IPS-15b (cell line): ENCODE data around the gene COL5A1.

Experiments
- H3K27me3 ChIP-seq: one replicate; pipeline ENCODE4 v1.6.1; 2013; ENCODE audit warnings: low read length; ENCODE audit not compliant: control insufficient read depth, insufficient read depth
- H3K36me3 ChIP-seq: one replicate; pipeline ENCODE4 v1.6.1; 2013; ENCODE audit warnings: low read length; ENCODE audit not compliant: control insufficient read depth, insufficient read depth
- H3K4me1 ChIP-seq: one replicate; pipeline ENCODE4 v1.6.1; 2013; ENCODE audit warnings: mild to moderate bottlenecking, low read length; ENCODE audit not compliant: control insufficient read depth, insufficient read depth
- H3K4me3 ChIP-seq: one replicate; pipeline ENCODE4 v1.5.1; 2013; ENCODE audit warnings: low read depth, low read length
- H3K9ac ChIP-seq: one replicate; pipeline ENCODE4 v1.6.1; 2013; ENCODE audit warnings: low read depth, mild to moderate bottlenecking, low read length
- H3K9me3 ChIP-seq: one replicate; pipeline ENCODE4 v1.6.1; 2013; ENCODE audit warnings: mild to moderate bottlenecking, low read length; ENCODE audit not compliant: control insufficient read depth, insufficient read depth

Gene COL5A1

DNA sequence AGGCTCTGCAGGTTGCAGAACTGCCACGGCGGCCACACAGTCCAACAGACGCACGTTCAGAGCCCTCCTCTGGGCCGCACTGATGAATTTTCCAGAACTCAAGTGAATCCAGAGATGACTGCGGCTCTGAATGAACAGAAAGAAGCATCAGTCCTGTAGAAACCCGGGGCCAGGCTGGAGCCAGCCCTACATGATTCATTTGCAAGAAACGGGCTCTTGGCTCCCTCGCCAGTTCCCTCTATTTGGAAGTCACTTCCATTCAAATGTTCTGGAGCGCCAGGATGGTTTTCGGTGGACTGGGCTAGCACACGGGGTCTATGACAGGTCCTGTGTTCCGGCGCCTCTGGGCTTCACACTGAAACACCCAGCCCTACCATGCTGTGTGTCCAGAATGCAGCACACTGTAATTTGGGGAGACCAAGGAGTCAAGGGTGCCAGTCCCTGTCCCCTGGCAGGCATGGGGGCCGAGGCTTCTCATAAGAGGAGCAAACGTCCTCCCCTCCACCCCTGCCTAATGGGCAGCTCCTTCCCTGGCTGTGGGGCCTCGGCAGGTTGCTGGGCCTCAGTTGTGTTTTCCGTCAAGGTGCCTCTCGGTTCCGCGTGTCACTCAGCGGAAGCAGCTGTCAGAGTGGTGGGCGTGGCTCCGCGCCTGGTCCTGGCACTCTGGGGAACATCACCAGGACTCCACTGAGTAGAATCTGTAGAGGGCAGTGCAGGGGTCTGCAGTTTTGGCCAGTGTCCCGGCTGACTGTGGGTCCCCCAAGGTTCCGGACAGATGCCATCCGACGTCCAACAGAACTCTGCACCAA is 18.1 kb upstream of the COL5A1 start:
- no peaks in the 10 kb centered on the region for H3K27me3 ChIP-seq
- no peaks in the 10 kb centered on the region for H3K9me3 ChIP-seq
- H3K9ac ChIP-seq: no peak overlapping the region
- no peaks in the 10 kb centered on the region for H3K36me3 ChIP-seq
- H3K4me1 ChIP-seq: no peaks in the 10 kb centered on the region
- no peak overlapping the region for H3K4me3 ChIP-seq

DNA sequence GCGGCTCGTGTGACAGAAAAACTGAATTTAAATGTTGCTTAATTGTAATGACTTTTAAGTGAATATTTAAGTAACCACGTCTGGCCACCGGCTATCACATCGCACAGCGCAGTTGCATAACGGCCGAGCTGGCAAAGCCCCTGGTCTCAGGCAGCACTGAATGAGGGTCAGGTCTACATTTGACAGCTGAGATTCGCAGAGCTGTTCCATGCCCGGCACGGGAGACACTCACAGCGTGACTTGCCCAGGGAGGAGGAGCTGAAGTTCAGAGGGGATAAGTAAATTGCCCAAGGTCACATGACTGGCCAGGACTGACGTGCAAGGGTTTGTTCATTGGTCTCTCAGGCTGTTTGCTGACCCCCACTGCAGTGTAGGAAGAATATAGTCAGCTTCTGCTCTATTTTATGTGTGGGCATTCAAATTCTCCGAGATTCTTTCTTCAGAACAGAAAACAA is 17.4 kb upstream of the COL5A1 start:
- no peaks in the 10 kb centered on the region for H3K27me3 ChIP-seq
- no peak overlapping the region for H3K4me3 ChIP-seq
- H3K36me3 ChIP-seq: no peaks in the 10 kb centered on the region
- H3K9me3 ChIP-seq: no peaks in the 10 kb centered on the region
- no peaks in the 10 kb centered on the region for H3K4me1 ChIP-seq
- H3K9ac ChIP-seq: no peak overlapping the region

DNA sequence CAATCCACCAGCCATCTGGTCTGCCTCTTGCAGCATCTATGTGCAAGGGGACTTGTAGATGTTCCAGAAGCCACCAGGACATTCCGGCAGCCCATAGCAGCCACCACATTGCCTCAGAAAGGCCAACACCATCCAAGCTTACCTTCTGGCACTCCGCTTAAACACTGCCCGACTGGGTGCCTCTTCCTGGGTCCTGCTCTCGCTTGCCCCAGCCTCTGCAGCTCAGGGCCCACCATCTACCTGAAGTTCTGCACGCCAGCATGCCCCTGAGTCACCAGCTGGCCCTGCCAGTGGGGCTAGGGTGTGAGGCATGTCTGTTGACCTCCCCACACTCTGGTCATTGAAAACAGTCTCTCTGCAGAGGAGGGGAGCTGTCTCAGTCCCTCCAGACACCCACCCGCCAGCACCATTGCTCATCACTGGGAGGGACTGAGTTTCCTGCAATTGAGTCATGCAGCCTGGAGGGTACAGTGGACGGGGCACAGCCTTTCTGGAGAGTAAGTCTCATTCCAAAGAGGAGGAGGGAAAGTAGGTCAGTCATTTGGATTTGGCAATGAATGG is 16.9 kb upstream of the COL5A1 start:
- Histone ChIP-seq H3K4me1 (no peaks in the 10 kb centered on the region), H3K9me3 (no peaks in the 10 kb centered on the region), H3K36me3 (no peaks in the 10 kb centered on the region), H3K9ac (no peak overlapping the region), H3K27me3 (no peaks in the 10 kb centered on the region), H3K4me3 (no peak overlapping the region)

DNA sequence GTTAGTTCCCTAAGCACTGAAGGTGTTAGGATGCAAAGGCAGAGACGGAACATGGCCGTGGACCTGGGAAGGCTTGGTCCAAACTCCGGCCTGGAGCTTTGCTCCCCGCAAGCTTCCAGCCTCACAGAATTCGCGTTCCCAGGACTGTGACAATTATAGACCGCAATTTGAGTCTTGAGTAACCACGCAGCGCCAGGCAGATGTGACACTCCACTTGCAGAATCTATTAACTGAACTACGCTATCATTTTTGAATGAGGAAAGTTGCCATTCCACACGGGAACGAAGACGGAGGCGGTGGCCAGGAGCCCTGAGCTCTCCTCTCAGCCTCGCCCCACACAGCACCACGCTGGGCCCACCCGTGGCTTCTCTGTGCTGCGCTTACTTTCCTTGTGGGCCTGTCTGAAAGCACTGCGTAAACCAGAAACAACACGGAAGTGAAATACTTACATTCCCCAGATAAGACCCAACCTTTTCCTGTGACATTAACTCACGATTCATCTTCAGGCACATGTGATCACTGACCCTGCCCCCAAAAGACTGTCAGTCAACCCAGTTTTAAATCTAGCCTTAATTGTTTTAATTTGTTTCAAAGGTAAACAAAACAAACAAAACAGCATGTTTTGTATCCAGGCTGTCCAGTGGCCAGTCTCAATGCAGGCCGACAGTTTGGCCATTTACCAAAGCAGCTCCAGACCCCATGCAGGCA is 16.1 kb upstream of the COL5A1 start:
- H3K9me3 ChIP-seq: no peaks in the 10 kb centered on the region
- no peaks in the 10 kb centered on the region for H3K4me1 ChIP-seq
- H3K27me3 ChIP-seq: no peaks in the 10 kb centered on the region
- no peak overlapping the region for H3K9ac ChIP-seq
- no peaks in the 10 kb centered on the region for H3K36me3 ChIP-seq
- H3K4me3 ChIP-seq: no peak overlapping the region

DNA sequence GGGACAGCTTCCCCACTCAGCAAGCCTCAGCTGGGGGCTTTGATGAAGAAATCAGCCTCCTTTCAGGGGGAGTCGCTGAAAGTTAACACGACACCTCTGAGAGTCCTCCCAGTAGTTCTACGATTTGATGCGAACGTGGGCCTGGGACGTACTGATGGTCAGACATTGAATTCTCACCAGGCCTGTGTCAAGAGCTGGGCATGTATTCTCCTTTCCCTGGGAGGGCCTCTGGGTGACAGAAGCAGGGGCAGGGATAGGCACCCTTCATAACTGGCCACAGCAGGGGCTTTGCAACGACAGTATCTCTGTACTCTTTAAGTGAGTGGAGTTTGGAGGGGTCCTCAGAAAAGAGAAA is 15.6 kb upstream of the COL5A1 start:
- H3K27me3 ChIP-seq: no peaks in the 10 kb centered on the region
- no peaks in the 10 kb centered on the region for H3K9me3 ChIP-seq
- no peak overlapping the region for H3K9ac ChIP-seq
- H3K4me1 ChIP-seq: no peaks in the 10 kb centered on the region
- no peak overlapping the region for H3K4me3 ChIP-seq
- H3K36me3 ChIP-seq: no peaks in the 10 kb centered on the region

DNA sequence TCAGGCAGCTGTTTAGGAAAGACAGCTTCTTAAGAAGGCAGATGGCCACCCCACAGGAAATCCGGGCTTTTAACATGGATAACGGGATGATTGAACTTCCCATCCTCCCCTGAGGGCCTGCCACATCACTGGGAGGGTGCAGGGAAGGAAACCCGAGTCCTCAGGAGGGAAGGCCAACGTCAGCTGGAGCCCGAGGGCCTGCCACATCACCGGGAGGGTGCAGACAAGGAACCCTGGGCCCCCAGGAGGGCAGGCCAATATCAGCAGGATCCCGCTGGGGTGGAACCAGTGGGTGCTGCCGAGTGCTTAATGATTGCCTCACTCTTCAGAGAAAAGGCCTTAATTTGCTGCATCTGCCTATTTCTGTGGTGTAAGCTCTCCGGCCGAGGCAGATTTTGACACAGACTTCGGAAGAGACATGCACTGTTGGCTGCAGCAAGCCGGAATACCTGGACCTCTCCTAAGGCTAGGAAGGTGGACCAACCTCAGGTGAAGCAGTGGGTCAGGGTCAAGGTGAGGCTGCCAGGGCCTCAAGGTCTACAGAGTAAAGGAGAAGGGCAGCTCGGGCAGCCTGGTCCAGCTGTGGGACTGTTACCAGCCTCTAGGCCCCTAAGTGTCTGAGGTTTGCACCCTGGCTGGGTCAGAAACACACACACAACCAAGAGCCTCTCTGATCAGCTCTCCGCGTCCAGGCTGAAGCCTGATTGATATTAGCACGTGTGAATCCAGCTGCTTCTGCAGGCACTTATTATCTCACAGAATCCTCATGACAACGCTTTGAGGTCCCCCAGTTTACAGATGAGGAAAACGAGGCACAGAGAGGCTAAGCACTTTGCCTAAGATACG is 14.8 kb upstream of the COL5A1 start:
- no peak overlapping the region for H3K4me3 ChIP-seq
- no peaks in the 10 kb centered on the region for H3K36me3 ChIP-seq
- H3K27me3 ChIP-seq: no peaks in the 10 kb centered on the region
- H3K4me1 ChIP-seq: no peaks in the 10 kb centered on the region
- H3K9ac ChIP-seq: no peak overlapping the region
- H3K9me3 ChIP-seq: no peaks in the 10 kb centered on the region

DNA sequence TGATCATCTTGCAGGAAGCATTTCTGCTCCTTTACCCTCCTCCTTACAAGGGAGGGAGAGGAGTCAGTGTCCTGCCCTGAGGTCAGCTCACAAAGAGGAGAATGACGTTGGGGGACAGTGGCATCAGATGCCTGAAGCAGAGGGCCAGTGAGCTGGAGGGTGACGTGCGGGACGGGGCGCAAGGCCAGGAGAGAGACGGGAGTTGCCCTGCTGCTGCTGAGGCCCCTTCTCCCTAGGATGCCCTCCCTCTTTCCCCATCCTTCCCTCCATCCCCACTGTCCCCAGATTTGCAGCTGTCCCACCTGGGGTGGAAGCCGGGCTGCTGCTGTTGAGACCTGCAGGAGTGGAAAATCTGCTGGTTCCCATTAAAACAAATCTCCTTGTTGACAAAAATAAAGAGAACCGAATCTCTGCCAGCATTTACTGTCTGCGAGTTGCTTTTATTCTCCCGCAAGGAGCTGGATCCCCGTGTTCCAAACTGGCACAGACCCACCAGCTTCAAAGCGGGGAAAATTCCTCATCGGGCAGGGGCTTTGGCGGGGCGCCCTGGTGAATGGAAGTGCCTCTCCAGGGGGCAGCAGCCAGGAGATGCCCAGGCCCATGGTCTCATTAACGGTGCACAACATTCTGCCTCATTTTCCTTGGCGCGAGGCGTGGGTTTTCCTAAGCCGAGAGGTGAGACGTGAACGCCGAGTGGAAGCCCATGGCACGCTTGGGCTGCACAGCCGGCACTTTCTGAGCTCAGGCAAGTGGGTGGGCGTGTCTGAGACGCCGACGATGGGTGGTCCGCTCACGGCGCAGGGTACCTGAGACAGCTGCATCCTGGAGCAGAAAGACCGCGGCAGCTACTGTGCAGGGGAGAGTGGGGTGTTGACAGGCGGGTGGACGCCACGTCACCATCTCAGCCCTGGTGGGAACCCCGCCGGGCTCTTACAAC is 13.9 kb upstream of the COL5A1 start:
- H3K4me3 ChIP-seq: no peak overlapping the region
- no peak overlapping the region for H3K9ac ChIP-seq
- H3K36me3 ChIP-seq: no peaks in the 10 kb centered on the region
- no peaks in the 10 kb centered on the region for H3K9me3 ChIP-seq
- no peaks in the 10 kb centered on the region for H3K27me3 ChIP-seq
- no peaks in the 10 kb centered on the region for H3K4me1 ChIP-seq

DNA sequence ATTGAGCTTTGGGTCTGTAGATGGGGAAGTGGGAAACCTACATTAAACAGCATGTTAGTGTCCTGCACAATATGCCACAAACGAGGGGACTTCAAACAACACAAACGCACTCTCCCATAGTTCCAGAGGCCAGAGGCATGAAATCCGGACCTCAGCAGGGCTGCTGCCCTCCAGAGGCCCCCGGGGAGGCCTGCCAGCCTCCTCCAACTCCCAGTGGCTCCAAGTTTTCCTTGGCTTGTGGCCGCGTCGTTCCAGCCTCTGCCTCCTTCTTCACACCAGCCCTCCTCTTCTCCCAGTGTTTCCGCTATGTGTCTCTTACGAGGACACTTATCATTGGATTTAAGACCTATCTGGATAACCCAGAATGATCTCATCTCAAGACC is 13.3 kb upstream of the COL5A1 start:
- H3K4me1 ChIP-seq: no peaks in the 10 kb centered on the region
- no peak overlapping the region for H3K9ac ChIP-seq
- no peaks in the 10 kb centered on the region for H3K9me3 ChIP-seq
- H3K4me3 ChIP-seq: no peak overlapping the region
- no peaks in the 10 kb centered on the region for H3K36me3 ChIP-seq
- H3K27me3 ChIP-seq: no peaks in the 10 kb centered on the region

DNA sequence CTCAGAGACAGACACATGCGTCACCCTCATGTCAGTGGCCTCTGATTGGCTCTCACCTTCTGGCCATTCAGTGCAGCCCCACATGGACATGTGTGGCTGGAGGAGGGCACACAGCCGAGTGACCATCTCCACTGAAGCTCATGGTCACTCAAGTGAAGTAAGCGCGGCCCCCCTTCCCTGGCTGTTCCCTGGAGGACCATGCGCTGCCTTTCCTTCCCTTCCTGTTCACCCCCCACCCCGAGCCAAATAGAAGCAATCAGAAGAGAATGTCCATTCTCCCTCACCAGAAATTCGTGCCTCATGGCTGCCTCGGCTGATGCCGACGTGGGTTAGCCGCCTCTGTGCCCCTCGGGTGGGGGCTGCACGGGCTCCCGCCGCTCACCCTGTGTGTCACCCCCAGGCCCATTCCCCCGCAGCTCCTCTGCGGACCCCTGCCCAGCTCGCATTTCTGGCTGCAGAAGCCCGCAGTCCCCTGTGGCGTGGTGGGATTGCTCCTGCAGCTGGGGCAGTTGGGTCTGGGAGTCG is 12.5 kb upstream of the COL5A1 start:
- Histone ChIP-seq H3K9ac (no peak overlapping the region), H3K36me3 (no peaks in the 10 kb centered on the region), H3K9me3 (no peaks in the 10 kb centered on the region), H3K27me3 (no peaks in the 10 kb centered on the region), H3K4me3 (no peak overlapping the region), H3K4me1 (no peaks in the 10 kb centered on the region)

DNA sequence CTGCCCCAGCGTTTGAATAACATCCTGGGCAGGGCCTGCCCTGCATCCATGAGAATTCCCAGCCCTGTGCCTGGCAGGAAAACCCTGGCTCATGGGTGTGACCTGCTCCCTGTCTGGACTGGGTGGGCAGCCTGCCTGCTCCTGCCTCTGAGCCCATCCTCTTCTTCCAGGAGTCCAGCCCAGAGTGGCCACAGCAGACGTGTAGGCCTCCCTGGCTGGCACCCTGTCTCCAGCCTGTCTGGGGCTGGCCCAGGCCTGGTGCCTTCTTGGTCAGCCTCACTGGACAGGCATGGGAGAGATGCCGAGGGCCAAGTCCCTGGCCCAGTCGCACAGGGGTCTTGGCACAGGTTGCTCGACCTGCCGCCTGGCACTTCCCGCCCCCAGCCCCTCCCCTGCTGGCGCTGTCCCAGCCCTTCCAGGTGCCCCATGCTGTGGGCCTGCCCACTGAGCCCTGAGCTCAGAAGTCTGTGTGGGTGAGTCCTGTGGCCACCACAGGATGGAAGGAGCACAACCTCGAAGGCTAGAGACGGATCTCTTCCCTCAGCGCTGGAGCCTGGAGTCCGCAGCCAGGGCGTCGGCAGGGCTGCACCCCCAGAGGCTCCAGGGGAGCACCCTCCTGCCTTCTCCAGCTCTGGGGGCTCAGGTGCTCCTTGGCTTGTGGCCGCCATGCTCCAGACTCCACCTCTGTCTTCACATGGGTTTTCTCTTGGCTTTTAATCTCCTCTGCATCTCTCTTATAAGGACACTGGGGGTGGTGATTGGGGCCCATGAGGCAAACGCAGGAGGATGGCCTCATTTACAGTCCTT is 11.8 kb upstream of the COL5A1 start:
- no peak overlapping the region for H3K9ac ChIP-seq
- no peaks in the 10 kb centered on the region for H3K9me3 ChIP-seq
- H3K27me3 ChIP-seq: no peaks in the 10 kb centered on the region
- no peaks in the 10 kb centered on the region for H3K36me3 ChIP-seq
- no peak overlapping the region for H3K4me3 ChIP-seq
- H3K4me1 ChIP-seq: no peaks in the 10 kb centered on the region
